A673 (cell line): Measurements from ENCODE around the gene ZNF827. TPM values are rescaled to one million over a fixed set of nuclear protein-coding genes. Genes with fewer than 3 reads are reported as not detected.

Experiments used
- BruUV-seq: library from RNA; stranded (reverse); fragments of 400-500 nt; replicated peaks from 2 replicates; lab custom pipeline; 2021; lab: Mats Ljungman, UMichigan
- CTCF ChIA-PET: fragments of 300-600 bp; sonication (Branson Sonifier 250); formaldehyde crosslinking; loops from one replicate; lab custom pipeline; 2022; ENCODE audit warnings: antibody characterized with exemption; lab: Charles Lee
- POLR2A ChIA-PET: fragments of 300-600 bp; sonication (Branson Sonifier 250); formaldehyde crosslinking; loops from one replicate; lab custom pipeline; 2022; ENCODE audit warnings: antibody characterized with exemption; ENCODE audit not compliant: low non-redundant PET; lab: Charles Lee
- DNase-seq: peaks from one replicate; pipeline ENCODE4 v3.0.0-alpha.2; 2015; ENCODE audit warnings: low spot score
- H3K27ac ChIP-seq: fragments of 200-600 bp; sonication (generic); 2 replicates; pipeline ENCODE4 v1.5.1; 2016; ENCODE audit warnings: mixed run types, low read depth, mild to moderate bottlenecking, mixed read lengths, antibody characterized with exemption, low read length; ENCODE audit not compliant: poor library complexity, severe bottlenecking
- H3K27me3 ChIP-seq: fragments of 200-600 bp; sonication (generic); replicated peaks from 2 replicates; pipeline ENCODE4 v1.6.1; 2017; ENCODE audit warnings: mixed run types, low read depth, mild to moderate bottlenecking, mixed read lengths, antibody characterized with exemption, low read length; ENCODE audit not compliant: insufficient read depth, poor library complexity
- H3K36me3 ChIP-seq: fragments of 200-600 bp; sonication (generic); 2 replicates; pipeline ENCODE4 v1.6.1; 2016; ENCODE audit warnings: mixed run types, mild to moderate bottlenecking, mixed read lengths, antibody characterized with exemption, low read length; ENCODE audit not compliant: insufficient read depth, poor library complexity, severe bottlenecking
- H3K4me1 ChIP-seq: fragments of 200-600 bp; sonication (generic); 2 replicates; pipeline ENCODE4 v1.6.1; 2017; ENCODE audit warnings: mixed run types, mild to moderate bottlenecking, mixed read lengths, antibody characterized with exemption, low read length; ENCODE audit not compliant: insufficient read depth, poor library complexity, severe bottlenecking
- H3K4me3 ChIP-seq: fragments of 200-600 bp; sonication (generic); 2 replicates; pipeline ENCODE4 v1.5.1; 2016; ENCODE audit warnings: low read depth, mixed run types, mild to moderate bottlenecking, mixed read lengths, low read length; ENCODE audit not compliant: poor library complexity, severe bottlenecking
- H3K9me3 ChIP-seq: fragments of 200-600 bp; sonication (generic); 2 replicates; pipeline ENCODE4 v1.6.1; 2016; ENCODE audit warnings: mixed run types, low read depth, mild to moderate bottlenecking, mixed read lengths, antibody characterized with exemption, low read length; ENCODE audit not compliant: poor library complexity, severe bottlenecking
- CTCF ChIP-seq: fragments of 300-800, 200-600 bp; sonication (generic); conservative IDR thresholded peaks from 2 replicates; pipeline ENCODE4 v1.5.1; 2017; ENCODE audit warnings: low read depth, mild to moderate bottlenecking, antibody characterized with exemption, low read length, moderate library complexity, mixed read lengths
- EZH2 ChIP-seq: fragments of 200-600 bp; sonication (generic); IDR thresholded peaks from 2 replicates; pipeline ENCODE4 v1.6.1; 2017; ENCODE audit warnings: borderline replicate concordance, low read depth, mild to moderate bottlenecking, mixed read lengths, antibody characterized with exemption, low read length; ENCODE audit not compliant: poor library complexity, severe bottlenecking
- intact Hi-C: fragments of 100-400 bp; cut with micrococcal nuclease; formaldehyde crosslinking; loops from one replicate; pipeline ENCODE4 v1.10.0; 2022; ENCODE audit not compliant: unreplicated experiment
- total RNA-seq: library from RNA; stranded (reverse); gene quantifications from 2 replicates; pipeline ENCODE4 v1.2.3, GENCODE V29; 2021

ZNF827 gene
- total RNA-seq, 1 experiment from 2014 or later = 20.0 TPM

GRCh38 chr4:145939856-145940255, 1.2 kb upstream of the ZNF827 start:
- no peak for TF ChIP-seq EZH2
- no peak for TF ChIP-seq CTCF
- CTCF ChIA-PET = no interaction called here
- no peaks in the 10 kb centered on the region for H3K27me3 ChIP-seq
- POLR2A ChIA-PET = no interaction called here
- peaks cover 21% of the 10 kb centered on the region for H3K4me1 ChIP-seq
- no peaks in the 10 kb centered on the region for H3K36me3 ChIP-seq
- intact Hi-C loops = loop anchor here (5.0 kb wide), 3 partner anchors 68 to 323 kb away; partner anchors contain the start of gene MMAA
- H3K4me3 ChIP-seq = no peak overlapping the region
- no TSS peak for BruUV-seq
- DNase-seq = peak; percentile 15
- H3K9me3 ChIP-seq = no peaks in the 10 kb centered on the region
- H3K27ac ChIP-seq = no peak overlapping the region

GRCh38 chr4:145939441-145939750, 773 bp upstream of the ZNF827 start:
- no peak for DNase-seq
- intact Hi-C loops = loop anchor here (5.0 kb wide), 3 partner anchors 67 to 322 kb away; partner anchors contain the start of gene MMAA
- Histone ChIP-seq H3K4me3 (peak overlapping the region; percentile 87), H3K9me3 (no peaks in the 10 kb centered on the region), H3K27me3 (no peaks in the 10 kb centered on the region), H3K27ac (no peak overlapping the region), H3K4me1 (peaks cover 25% of the 10 kb centered on the region), H3K36me3 (no peaks in the 10 kb centered on the region)
- CTCF ChIA-PET = no interaction called here
- TF ChIP-seq CTCF = no peak
- TF ChIP-seq EZH2 = no peak
- POLR2A ChIA-PET = no interaction called here
- BruUV-seq = no TSS peak

GRCh38 chr4:145937971-145938611, 532 bp downstream of the ZNF827 start:
- intact Hi-C loops = loop anchor here (2.0 to 5.0 kb wide), 4 partner anchors 66 to 321 kb away; partner anchors contain the start of gene MMAA
- Histone ChIP-seq H3K36me3 (no peaks in the 10 kb centered on the region), H3K4me3 (peak overlapping the region; percentile 87), H3K27me3 (no peaks in the 10 kb centered on the region), H3K27ac (peak overlapping the region; percentile 78), H3K4me1 (peaks cover 28% of the 10 kb centered on the region), H3K9me3 (no peaks in the 10 kb centered on the region)
- DNase-seq = peak; percentile 52
- ChIA-PET CTCF (no interaction called here), POLR2A (no interaction called here)
- BruUV-seq = no TSS peak
- TF ChIP-seq CTCF (no peak), EZH2 (no peak)
